GM21619 (cell line): Measurements from ENCODE around the gene TTN.

Source experiments
- ATAC-seq: cut with Tn5 transposase; IDR thresholded peaks from one replicate; pipeline ENCODE4 v1.9.1; 2021; ENCODE audit not compliant: unreplicated experiment

TTN gene

GRCh38 chr2:178506524-178506923 is 300.7 kb downstream of the TTN start:
- no peak for ATAC-seq

DNA sequence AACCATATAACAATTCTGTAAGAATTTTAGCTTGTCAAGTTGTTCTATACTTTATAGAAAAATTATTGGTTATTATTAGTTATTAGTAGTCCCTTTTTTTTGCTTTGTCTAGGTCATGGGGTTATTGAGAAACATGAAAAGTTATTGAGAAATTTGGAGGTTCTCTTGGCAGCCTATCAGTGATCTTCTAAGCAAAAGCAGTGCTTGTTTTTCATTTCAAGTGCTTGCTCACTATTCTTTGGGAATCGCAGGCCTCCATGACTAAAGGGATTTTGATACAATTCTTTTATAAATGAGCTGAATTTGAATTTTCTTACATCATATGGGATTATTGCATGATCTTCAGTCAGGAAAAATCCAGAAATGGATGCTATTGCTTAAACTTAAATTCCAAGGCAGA is 301.1 kb downstream of the TTN start:
- ATAC-seq, result no peak

- ATAC-seq, result no peak
Measured at GRCh38 chr2:178502751-178503150, 304.5 kb downstream of the TTN start.

GRCh38 chr2:178499640-178500039 is 307.6 kb downstream of the TTN start:
- ATAC-seq, result no peak

GRCh38 chr2:178498137-178498536 is 309.1 kb downstream of the TTN start:
- ATAC-seq, result peak; percentile 47

- ATAC-seq, result no peak
Measured at GRCh38 chr2:178496049-178496448, 311.2 kb downstream of the TTN start.

DNA sequence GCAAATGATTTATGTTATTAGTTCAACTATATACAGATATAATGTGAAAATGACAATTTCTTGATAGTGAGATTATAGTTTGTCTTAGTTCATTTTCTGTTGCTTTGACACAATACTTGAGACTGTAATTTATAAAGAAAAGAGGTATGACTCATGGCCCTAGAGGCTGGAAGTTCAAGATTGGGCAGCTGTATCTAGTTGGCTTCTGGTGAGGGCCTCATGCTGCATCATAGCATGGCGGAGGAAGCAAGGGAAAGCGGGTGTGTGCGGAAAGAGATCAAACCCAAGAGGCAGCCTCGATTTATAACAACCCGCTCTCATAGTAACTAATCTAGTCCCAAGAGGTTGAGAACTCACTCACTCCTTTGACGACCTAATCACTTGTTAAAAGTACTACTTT is 315.6 kb downstream of the TTN start:
- no peak for ATAC-seq

GRCh38 chr2:178485356-178485755 is 321.9 kb downstream of the TTN start:
- no peak for ATAC-seq

- ATAC-seq, result no peak
Measured at GRCh38 chr2:178484245-178485041, 322.8 kb downstream of the TTN start.

DNA sequence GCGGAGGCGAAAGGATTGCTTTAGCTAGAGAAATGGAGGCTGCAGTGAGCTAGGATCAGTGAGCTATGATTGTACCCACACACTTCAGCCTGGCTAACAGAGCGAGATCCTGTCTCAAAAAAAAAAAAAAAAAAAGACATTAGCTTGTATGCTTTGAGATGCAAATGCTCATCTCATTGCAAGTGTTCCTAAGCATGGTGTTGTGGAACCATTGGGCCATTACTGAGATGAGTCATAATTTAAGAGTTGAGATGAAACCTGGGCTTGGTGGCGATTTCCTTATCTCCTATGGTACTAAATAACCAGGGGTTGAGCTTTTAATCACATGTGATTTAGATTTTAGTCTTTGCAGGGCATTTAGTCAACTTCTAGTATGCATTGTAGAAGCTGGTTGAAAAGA is 324.8 kb downstream of the TTN start:
- peak; percentile 31 for ATAC-seq

DNA sequence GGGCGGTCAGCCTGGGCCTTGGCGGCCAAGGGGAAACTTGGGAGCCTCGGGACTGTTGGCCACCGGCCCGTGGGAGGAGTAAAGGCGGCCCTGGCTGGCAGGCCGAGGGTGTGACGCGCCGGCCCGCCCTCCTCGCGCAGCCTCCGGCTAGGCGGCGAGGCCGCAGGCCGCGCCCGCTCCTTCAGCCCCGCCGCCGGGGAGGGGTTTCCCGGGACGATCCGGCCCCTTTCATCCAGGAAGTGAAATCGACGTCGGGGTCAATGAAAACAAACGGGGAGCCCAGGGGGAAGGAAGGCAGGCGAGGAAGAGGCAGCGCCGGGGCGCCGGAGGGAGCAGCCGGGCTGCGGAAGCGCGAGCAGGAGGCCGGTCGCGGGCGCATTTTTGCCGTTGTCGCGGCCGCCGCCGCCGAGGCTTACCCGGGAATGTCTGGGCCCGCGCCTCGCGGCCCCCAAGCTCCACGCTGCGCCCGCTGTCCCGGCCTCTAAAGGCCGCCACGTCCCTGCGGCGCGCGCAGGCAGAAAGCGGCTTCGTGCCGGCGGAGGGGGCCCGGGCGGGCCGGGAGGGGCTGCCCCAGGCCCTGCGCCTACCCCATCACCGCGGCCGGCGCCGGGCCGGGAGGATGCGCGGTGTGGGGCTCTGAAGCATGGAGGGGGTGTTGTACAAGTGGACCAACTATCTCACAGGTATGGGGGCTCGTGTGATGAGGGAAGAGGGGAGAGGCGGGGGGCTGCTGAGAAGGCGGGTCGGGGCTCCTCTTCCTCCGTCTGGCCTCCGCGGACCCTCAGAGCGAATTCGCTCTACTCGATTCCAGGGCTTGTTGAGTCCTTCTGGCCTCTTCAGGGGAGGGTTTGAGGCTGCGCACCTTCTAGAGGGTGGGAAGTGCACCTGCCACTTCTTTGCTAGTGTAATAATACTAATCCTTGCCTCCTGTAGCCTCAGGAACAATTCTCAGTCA is 326.7 kb downstream of the TTN start, which contains the start of gene PLEKHA3:
TSS of gene PLEKHA3 (plus strand) at position 231 of the 955 bp plus-strand sequence. CDS start at position 644, 413 bp downstream.
- ATAC-seq, result peak; percentile 61

- no peak for ATAC-seq
Measured at GRCh38 chr2:178479758-178480226, 327.4 kb downstream of the TTN start.

- ATAC-seq, result no peak
Measured at GRCh38 chr2:178479275-178479616, 328.0 kb downstream of the TTN start.

DNA sequence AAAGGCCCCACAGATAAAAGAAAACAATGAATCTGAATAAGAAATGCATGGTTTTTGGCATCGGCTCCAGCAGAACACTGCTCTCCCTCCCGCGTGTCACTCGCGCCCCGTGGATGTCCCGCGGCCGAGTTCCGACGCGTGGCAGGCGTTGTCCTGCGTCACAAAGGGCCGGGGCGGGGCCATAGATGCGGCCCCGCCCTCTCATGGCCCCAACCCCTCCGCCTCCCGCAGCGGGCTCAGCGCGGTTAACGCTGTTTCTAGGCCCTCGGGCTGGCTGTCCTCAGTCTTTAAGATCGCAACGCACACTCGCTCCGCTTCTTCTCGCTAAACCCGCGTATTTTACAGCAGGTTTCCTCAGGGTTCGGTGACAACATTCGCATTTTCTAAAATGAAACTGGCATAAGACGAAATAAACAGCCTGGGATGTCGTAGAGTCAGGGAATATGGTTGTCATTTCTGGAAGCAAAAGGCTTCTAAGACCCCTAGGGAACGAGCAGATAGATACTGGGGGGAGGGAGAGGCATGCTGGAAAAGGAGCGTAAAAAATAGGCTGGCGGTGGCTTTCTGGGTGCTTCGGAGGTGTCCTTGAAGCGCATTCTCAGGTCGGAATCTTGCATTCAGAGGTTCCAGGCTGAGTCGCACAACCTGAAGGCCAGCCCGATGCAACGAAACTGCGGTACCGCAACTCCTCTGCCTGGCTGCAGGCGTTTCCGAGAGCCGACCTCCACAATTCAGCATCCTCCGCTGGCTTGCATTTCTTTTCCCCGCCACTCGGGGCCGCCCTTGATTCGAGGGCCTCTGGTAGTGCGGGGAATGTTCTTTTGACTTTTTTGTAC is 328.6 kb downstream of the TTN start, which contains the start of gene FKBP7:
TSS of gene FKBP7 (minus strand) at position 162 of the 836 bp plus-strand sequence. CDS start at position 61, 101 bp downstream.
- peak; percentile 35 for ATAC-seq

DNA sequence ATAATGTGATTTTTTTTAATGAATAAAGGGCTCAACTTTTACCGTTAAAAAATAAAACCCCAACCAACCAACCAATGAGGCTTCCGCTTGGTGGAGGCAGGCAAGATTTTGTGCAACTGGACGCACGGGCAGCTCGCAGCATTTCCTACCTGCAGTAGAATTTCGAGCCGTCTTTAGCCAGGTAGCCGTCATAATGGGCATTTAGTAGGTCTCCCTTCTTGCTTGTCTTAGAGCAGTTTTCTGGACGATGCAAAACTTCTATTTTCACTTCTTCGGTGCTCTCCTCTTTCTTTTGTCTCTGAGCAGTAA is 329.1 kb downstream of the TTN start:
- peak; percentile 1 for ATAC-seq

DNA sequence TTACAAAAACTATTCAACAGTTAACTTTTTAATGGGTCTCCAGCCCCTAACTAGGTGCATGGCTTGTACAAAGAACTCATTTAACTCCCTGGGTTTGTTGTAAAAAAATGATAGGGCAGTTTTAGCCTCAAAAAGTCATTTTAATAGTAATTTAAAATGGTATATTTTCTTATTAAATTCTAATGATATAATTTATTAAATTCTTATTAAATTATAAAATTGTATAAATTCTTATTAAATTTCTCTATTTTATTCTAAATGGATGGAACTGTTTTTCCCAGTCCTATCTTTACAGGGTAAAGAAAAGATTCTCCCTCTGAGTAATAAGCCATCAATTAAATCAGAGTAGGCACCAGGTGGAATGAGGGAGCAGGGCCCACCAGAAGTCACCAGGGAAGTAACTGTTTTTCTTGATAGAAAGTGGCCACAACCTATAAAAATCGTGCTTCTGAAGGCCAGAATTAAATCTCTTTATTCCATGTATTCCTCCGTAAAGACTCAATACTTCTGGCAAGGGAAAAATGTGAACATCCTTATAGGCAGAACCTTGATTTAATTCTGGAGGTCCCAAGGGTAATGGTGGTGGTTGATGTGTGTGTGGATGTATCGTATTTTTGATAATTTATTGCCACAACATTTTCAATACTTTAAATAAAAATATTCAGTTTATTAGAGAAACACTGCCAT is 329.6 kb downstream of the TTN start:
- no peak for ATAC-seq

- no peak for ATAC-seq
Measured at GRCh38 chr2:178476477-178476876, 330.7 kb downstream of the TTN start.
